Transverse colon (tissue), 4 donors: ENCODE measurements around the gene CCNG2. TPM values are rescaled to one million over a fixed set of nuclear protein-coding genes. Genes with fewer than 3 reads are reported as not detected.

Source experiments
- DNase-seq: peaks from one replicate; pipeline ENCODE4 v3.0.0-alpha.2; 2019
- H3K27ac ChIP-seq, 4 donors: fragments of 200-600 bp; sonication (generic); 2 replicates each; pipeline ENCODE4 v1.5.1; 2016 to 2018; ENCODE audit warnings: inconsistent platforms in 4 of 4
- H3K27me3 ChIP-seq: fragments of 200-600 bp; sonication (generic); 2 replicates; pipeline ENCODE4 v1.5.1; 2017; ENCODE audit warnings: inconsistent platforms
- H3K36me3 ChIP-seq, 4 donors: fragments of 200-600 bp; sonication (generic); 2 replicates each; pipeline ENCODE4 v1.5.1; 2017 to 2019; ENCODE audit warnings: inconsistent platforms in 4 of 4
- H3K4me1 ChIP-seq, 4 donors: fragments of 200-600 bp; sonication (generic); 2 replicates each; pipeline ENCODE4 v1.5.1; 2017 to 2020; ENCODE audit warnings: inconsistent platforms in 4 of 4
- H3K4me3 ChIP-seq, 4 donors: fragments of 200-600 bp; sonication (generic); 1 replicate in 1 of 4; 2 replicates in 3 of 4; pipeline versions ENCODE4 v1.5.1 to v1.6.1; 2017 to 2019; ENCODE audit warnings: inconsistent platforms in 4 of 4
- H3K9me3 ChIP-seq, 2 donors: fragments of 200-600 bp; sonication (generic); 2 replicates each; pipeline ENCODE4 v1.5.1; 2017 to 2019; ENCODE audit warnings: inconsistent platforms in 2 of 2
- EP300 ChIP-seq: sonication (generic); formaldehyde crosslinking; IDR thresholded peaks from one replicate; pipeline ENCODE4 v1.6.1; 2017; ENCODE audit warnings: antibody characterized with exemption, low read depth
- POLR2A ChIP-seq: fragments of 450-650 bp; IDR thresholded peaks from one replicate; pipeline ENCODE4 v1.6.1; 2016; ENCODE audit warnings: antibody characterized with exemption, mild to moderate bottlenecking, moderate library complexity
- POLR2AphosphoS5 ChIP-seq, 3 donors: sonication (generic); formaldehyde crosslinking; IDR thresholded peaks; one replicate each; pipeline ENCODE4 v1.6.1; 2016; ENCODE audit warnings: antibody characterized with exemption in 3 of 3
- WGBS, 2 donors: methylation state at CpG; one replicate each; pipeline ENCODE4 v1.1.5; 2018; ENCODE audit warnings: low coverage in 1 of 2; 5-methylcytosine and 5-hydroxymethylcytosine counted together
- in situ Hi-C, 4 donors: fragments of 200-750 bp; cut with MboI; loops; one replicate each; pipeline versions ENCODE4 v1.15.0 to v1.15.1; 2017; ENCODE audit warnings: low sequenced_read_pairs in 3 of 4, low pct_ligation_motif_present in 1 of 4, low pct_unique_long_range_greater_than_20kb in 1 of 4
- intact Hi-C: fragments of 100-400 bp; cut with DNase I; formaldehyde crosslinking; loops from one replicate; pipeline ENCODE4 v1.15.1; 2023; ENCODE audit warnings: low total_unique reads
- total RNA-seq, 4 donors: library from RNA; depleted of rRNA; stranded (reverse); fragments of >200 nt; gene quantifications; one replicate each; pipeline ENCODE4 v1.1.0, GENCODE V29; 2016
- TF ChIP-seq, protein P1 (sequence below), 5 experiments: fragments of 200-600 bp in 3 of 5; fragments of 450-650 bp in 2 of 5; sonication (generic) in 3 of 5; IDR thresholded peaks; 1 replicate in 2 of 5; 2 replicates in 3 of 5; pipeline ENCODE4 v1.5.1; 2016 to 2017; ENCODE audit warnings: antibody characterized with exemption in 5 of 5, inconsistent platforms in 3 of 5, mild to moderate bottlenecking in 2 of 5, moderate library complexity in 1 of 5

CCNG2 gene
- total RNA-seq, 4 donors from 2014 or later, result 55.4 to 114 (median 79.4) TPM

DNA sequence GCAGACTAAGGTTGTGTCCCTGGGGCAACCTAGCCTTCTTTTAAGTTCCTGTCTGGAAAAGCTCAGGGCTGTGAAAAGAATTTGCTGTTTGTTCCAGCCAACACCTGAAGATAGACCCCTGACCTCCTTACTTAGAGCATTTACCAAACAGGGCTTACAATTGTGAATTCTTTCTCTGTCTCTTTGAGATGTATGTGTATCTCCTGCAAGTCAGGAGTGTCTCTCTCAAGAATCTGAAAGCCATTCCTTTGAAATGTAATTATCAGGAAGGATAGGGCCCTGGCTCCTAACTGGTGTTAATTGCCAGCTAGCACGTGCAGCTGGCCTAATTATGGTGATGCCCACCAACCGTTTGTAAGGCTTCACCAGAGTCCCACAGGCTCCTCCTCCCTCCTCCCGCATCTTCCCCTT lies 18.2 kb downstream of the CCNG2 start:
- Histone ChIP-seq H3K27me3 (no peaks in the 10 kb centered on the region), H3K36me3 (peaks cover 0 to under 1% (median 0%) of the 10 kb centered on the region in 4 donors), H3K4me3 (no peak overlapping the region), H3K27ac (no peak overlapping the region), H3K4me1 (no peaks in the 10 kb centered on the region), H3K9me3 (no peaks in the 10 kb centered on the region)
- TF ChIP-seq POLR2AphosphoS5 (IDR thresholded peaks at IDR 0.05), result no peak
- in situ Hi-C loops, result no loop called here
- intact Hi-C loops, result no loop called here
- WGBS, 2 donors, result 52 to 75% methylated on average over 2 to 3 of the region's 3 CpGs
- DNase-seq, result no peak

DNA sequence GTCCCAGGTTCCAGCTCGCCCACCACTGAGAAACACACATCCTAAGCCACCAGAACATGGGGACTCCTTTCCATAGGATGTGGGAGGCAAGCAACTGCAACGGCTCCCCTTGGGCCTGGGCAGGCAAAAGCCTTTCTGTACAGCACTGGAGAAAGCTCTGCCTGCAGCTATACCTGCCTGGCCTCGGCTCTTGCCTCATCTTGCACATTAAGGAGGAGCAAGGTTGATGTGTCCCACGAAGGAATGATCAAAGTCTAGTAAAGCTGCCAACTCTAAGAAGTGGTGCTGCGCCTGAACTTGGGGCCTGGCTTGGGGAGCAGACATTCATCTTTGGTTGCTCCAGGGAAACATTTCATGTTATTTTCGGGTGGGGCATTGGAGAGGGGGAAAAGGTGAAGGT lies 19.6 kb downstream of the CCNG2 start:
- TF ChIP-seq, protein P1, sequence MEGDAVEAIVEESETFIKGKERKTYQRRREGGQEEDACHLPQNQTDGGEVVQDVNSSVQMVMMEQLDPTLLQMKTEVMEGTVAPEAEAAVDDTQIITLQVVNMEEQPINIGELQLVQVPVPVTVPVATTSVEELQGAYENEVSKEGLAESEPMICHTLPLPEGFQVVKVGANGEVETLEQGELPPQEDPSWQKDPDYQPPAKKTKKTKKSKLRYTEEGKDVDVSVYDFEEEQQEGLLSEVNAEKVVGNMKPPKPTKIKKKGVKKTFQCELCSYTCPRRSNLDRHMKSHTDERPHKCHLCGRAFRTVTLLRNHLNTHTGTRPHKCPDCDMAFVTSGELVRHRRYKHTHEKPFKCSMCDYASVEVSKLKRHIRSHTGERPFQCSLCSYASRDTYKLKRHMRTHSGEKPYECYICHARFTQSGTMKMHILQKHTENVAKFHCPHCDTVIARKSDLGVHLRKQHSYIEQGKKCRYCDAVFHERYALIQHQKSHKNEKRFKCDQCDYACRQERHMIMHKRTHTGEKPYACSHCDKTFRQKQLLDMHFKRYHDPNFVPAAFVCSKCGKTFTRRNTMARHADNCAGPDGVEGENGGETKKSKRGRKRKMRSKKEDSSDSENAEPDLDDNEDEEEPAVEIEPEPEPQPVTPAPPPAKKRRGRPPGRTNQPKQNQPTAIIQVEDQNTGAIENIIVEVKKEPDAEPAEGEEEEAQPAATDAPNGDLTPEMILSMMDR (IDR thresholded peaks at IDR 0.05), result no peak
- no peak for TF ChIP-seq POLR2A
- no peak for TF ChIP-seq EP300
- no peak for TF ChIP-seq POLR2AphosphoS5 (IDR thresholded peaks at IDR 0.05)
- no peaks in the 10 kb centered on the region for H3K27me3 ChIP-seq
- DNase-seq, result no peak
- no peaks in the 10 kb centered on the region for H3K36me3 ChIP-seq
- intact Hi-C loops (no loop called here), in situ Hi-C loops (no loop called here)
- 64 to 73% methylated on average over 3 to 6 of the region's 6 CpGs for WGBS, 2 donors
- H3K4me1 ChIP-seq, result no peaks in the 10 kb centered on the region
- no peak overlapping the region for H3K4me3 ChIP-seq
- no peaks in the 10 kb centered on the region for H3K9me3 ChIP-seq
- H3K27ac ChIP-seq, result no peak overlapping the region

DNA sequence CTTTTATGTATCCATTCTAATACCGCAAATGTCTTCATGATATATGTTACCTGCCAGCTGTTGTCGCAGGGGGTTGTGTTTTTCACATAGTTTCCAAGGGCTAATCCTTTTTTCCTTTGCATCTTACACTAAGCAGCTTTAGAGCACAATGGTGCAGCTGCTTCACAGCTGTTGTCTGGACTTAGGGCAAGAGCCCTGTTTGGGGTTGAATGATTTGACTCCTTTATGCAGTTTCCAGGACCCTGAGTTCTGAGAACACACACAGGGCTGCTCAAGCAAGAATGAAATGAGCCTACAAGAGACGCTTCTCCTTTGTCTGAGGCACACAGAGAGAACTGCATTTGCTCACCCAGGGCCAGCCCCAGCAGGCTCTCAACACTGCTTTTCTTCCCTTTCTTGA lies 20.2 kb downstream of the CCNG2 start:
- no peak for DNase-seq
- in situ Hi-C loops, result no loop called here
- intact Hi-C loops, result no loop called here
- Histone ChIP-seq H3K27ac (no peak overlapping the region), H3K4me3 (no peak overlapping the region), H3K36me3 (no peaks in the 10 kb centered on the region), H3K9me3 (no peaks in the 10 kb centered on the region), H3K27me3 (no peaks in the 10 kb centered on the region), H3K4me1 (no peaks in the 10 kb centered on the region)
- WGBS, 2 donors, result 75% methylated on average over 2 to 3 of the region's 3 CpGs
- no peak for TF ChIP-seq EP300

DNA sequence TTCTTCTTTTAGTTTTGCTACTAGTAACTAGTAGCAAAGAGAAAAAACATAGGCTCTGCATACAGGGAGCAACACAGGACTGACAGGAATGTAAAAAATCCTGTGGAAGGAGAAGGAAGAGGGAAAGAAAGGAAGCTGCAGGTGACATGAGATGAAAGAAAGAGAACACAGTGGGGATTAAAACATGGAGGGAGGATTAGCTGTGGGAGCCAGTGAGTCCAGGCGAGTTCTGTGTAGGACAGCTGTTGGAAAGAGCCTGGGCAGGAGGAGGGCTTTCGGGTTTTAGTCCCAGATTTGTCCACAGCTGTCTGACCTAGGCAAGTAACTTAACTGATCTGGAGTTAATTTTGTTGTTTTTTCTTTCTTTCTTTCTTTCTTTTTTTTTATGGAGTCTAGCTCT lies 21.6 kb downstream of the CCNG2 start:
- in situ Hi-C loops (no loop called here), intact Hi-C loops (no loop called here)
- Histone ChIP-seq H3K36me3 (no peaks in the 10 kb centered on the region), H3K27ac (no peak overlapping the region), H3K4me3 (no peak overlapping the region), H3K4me1 (no peaks in the 10 kb centered on the region), H3K27me3 (no peaks in the 10 kb centered on the region), H3K9me3 (no peaks in the 10 kb centered on the region)
- no peak for DNase-seq
- TF ChIP-seq EP300 (no peak), POLR2A (no peak), POLR2AphosphoS5 (IDR thresholded peaks at IDR 0.05) (no peak)
- TF ChIP-seq, protein P1 (IDR thresholded peaks at IDR 0.05), result no peak
- 80 to 87% methylated on average over 1 to 2 of the region's 2 CpGs for WGBS, 2 donors

GRCh38 chr4:77179519-77179918 lies 22.5 kb downstream of the CCNG2 start:
- Histone ChIP-seq H3K36me3 (no peaks in the 10 kb centered on the region), H3K4me1 (peaks cover 0 to 3% (median 0%) of the 10 kb centered on the region in 4 donors), H3K27me3 (no peaks in the 10 kb centered on the region), H3K4me3 (no peak overlapping the region), H3K9me3 (no peaks in the 10 kb centered on the region), H3K27ac (no peak overlapping the region)
- intact Hi-C loops, result no loop called here
- DNase-seq, result no peak
- TF ChIP-seq EP300, result no peak
- TF ChIP-seq, protein P1 (IDR thresholded peaks at IDR 0.05), result no peak
- no peak for TF ChIP-seq POLR2A
- no peak for TF ChIP-seq POLR2AphosphoS5 (IDR thresholded peaks at IDR 0.05)
- in situ Hi-C loops, result no loop called here
